ENCODE measurements around the gene WWOX.

WWOX gene

DNA sequence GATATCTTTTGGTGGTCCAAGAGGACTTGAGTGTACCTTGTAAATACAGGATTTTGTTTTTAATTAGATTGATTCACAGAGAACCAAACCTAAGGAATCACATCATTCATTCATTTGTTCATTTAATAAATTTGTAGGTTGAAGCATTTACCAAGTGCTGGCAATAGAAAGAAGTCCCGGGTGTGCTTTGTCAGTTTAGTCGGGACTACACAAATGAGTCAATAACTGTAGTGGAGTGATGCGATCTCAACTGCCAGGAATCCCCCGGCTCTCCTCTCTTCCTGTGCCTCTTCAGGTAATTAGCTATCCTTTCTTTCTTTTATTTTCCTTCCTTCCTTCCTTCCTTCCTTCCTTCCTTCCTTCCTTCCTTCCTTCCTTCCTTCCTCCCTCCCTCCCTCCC, 1.4 kb upstream of the WWOX start:
- DNase-seq, result no peak
- H2AK5ac ChIP-seq (ENCODE audit: low read length), result no peak overlapping the region

GRCh38 chr16:78098595-78099270, 721 bp upstream of the WWOX start:
- Histone ChIP-seq H3K79me2 (ENCODE audit: control insufficient read depth, insufficient read depth, low read length) (no peaks in the 10 kb centered on the region), H3K4me3 (ENCODE audit: low read length) (no peak overlapping the region), H2BK120ac (ENCODE audit: low read depth, low read length) (no peak overlapping the region), H4K8ac (ENCODE audit: low read depth, low read length) (no peak overlapping the region), H3K36me3 (ENCODE audit: control insufficient read depth, insufficient read depth, low read length) (no peaks in the 10 kb centered on the region), H3K4ac (ENCODE audit: low read depth, low read length) (no peak overlapping the region), H3K23ac (ENCODE audit: low read length) (no peak overlapping the region), H2BK15ac (replicated peaks; ENCODE audit: low read depth) (no peak overlapping the region), H3K56ac (ENCODE audit: low read length) (peak overlapping the region; percentile 65), H3K79me1 (ENCODE audit: low read length) (peaks cover 2% of the 10 kb centered on the region), H2BK5ac (ENCODE audit: low read length) (no peak overlapping the region), H3K4me2 (ENCODE audit: low read length) (peak overlapping the region; percentile 72), H3K4me1 (ENCODE audit: control insufficient read depth, low read depth, low read length) (no peaks in the 10 kb centered on the region), H3K27ac (ENCODE audit: low read depth, low read length) (no peak overlapping the region), H2AK5ac (ENCODE audit: low read length) (no peak overlapping the region), H4K5ac (ENCODE audit: low read length) (no peak overlapping the region), H3K18ac (ENCODE audit: low read length) (no peak overlapping the region), H3K9ac (ENCODE audit: low read length) (peak overlapping the region; percentile 43), H3K27me3 (ENCODE audit: insufficient read depth, low read length, poor library complexity) (no peaks in the 10 kb centered on the region)
- WGBS (ENCODE audit: extremely low coverage, insufficient coverage, low lambda C conversion rate), result no CpG with 5 or more reads among the region's 12 CpGs
- no peak for DNase-seq

More for the DNA sequence above, 1.4 kb upstream of the WWOX start:
- no peak overlapping the region for H4K5ac ChIP-seq (ENCODE audit: low read length)
- H3K79me1 ChIP-seq (ENCODE audit: low read length), result peaks cover 2% of the 10 kb centered on the region
- H2BK5ac ChIP-seq (ENCODE audit: low read length), result no peak overlapping the region
- H3K36me3 ChIP-seq (ENCODE audit: control insufficient read depth, insufficient read depth, low read length), result no peaks in the 10 kb centered on the region
- H4K8ac ChIP-seq (ENCODE audit: low read depth, low read length), result no peak overlapping the region
- no peaks in the 10 kb centered on the region for H3K4me1 ChIP-seq (ENCODE audit: control insufficient read depth, low read depth, low read length)
- no peak overlapping the region for H3K4ac ChIP-seq (ENCODE audit: low read depth, low read length)
- no peaks in the 10 kb centered on the region for H3K27me3 ChIP-seq (ENCODE audit: insufficient read depth, low read length, poor library complexity)
- no peak overlapping the region for H3K27ac ChIP-seq (ENCODE audit: low read depth, low read length)
- no peak overlapping the region for H3K23ac ChIP-seq (ENCODE audit: low read length)
- no peak overlapping the region for H3K4me3 ChIP-seq (ENCODE audit: low read length)
- no peak overlapping the region for H3K56ac ChIP-seq (ENCODE audit: low read length)
- no peak overlapping the region for H2BK120ac ChIP-seq (ENCODE audit: low read depth, low read length)
- H3K9ac ChIP-seq (ENCODE audit: low read length), result no peak overlapping the region
- no peak overlapping the region for H3K4me2 ChIP-seq (ENCODE audit: low read length)
- H2BK15ac ChIP-seq (replicated peaks; ENCODE audit: low read depth), result no peak overlapping the region
- WGBS (ENCODE audit: extremely low coverage, insufficient coverage, low lambda C conversion rate), result no CpG with 5 or more reads among the region's 4 CpGs
- no peaks in the 10 kb centered on the region for H3K79me2 ChIP-seq (ENCODE audit: control insufficient read depth, insufficient read depth, low read length)
- no peak overlapping the region for H3K18ac ChIP-seq (ENCODE audit: low read length)

DNA sequence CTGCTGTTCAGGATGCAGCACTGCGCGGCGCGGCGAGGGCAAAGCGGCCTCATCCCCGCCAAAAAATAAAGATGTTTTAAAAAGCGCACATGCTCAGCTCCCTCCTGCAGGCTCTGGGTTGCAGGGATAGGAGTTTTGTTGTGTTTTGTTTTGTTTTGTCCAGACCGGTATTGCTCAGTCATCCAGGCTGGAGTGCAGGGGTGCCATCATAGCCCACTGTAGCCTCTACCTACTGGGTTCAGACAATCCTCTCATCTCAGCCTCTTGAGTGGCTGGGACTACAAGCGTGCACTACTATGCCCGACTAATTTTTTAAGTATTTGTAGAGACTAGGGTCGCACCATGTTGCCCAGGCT, 636 bp downstream of the WWOX start:
- H3K18ac ChIP-seq (ENCODE audit: low read length), result no peak overlapping the region
- peak overlapping the region; percentile 81 for H3K56ac ChIP-seq (ENCODE audit: low read length)
- H3K79me2 ChIP-seq (ENCODE audit: control insufficient read depth, insufficient read depth, low read length), result no peaks in the 10 kb centered on the region
- no peak overlapping the region for H4K8ac ChIP-seq (ENCODE audit: low read depth, low read length)
- H3K27me3 ChIP-seq (ENCODE audit: insufficient read depth, low read length, poor library complexity), result no peaks in the 10 kb centered on the region
- no peak overlapping the region for H3K27ac ChIP-seq (ENCODE audit: low read depth, low read length)
- H2AK5ac ChIP-seq (ENCODE audit: low read length), result no peak overlapping the region
- H2BK5ac ChIP-seq (ENCODE audit: low read length), result no peak overlapping the region
- no peak overlapping the region for H3K23ac ChIP-seq (ENCODE audit: low read length)
- H3K9ac ChIP-seq (ENCODE audit: low read length), result peak overlapping the region; percentile 72
- no CpG with 5 or more reads among the region's 12 CpGs for WGBS (ENCODE audit: extremely low coverage, insufficient coverage, low lambda C conversion rate)
- no peaks in the 10 kb centered on the region for H3K36me3 ChIP-seq (ENCODE audit: control insufficient read depth, insufficient read depth, low read length)
- DNase-seq, result no peak
- no peak overlapping the region for H4K5ac ChIP-seq (ENCODE audit: low read length)
- peaks cover 2% of the 10 kb centered on the region for H3K79me1 ChIP-seq (ENCODE audit: low read length)
- H2BK15ac ChIP-seq (replicated peaks; ENCODE audit: low read depth), result no peak overlapping the region
- peak overlapping the region; percentile 37 for H3K4me3 ChIP-seq (ENCODE audit: low read length)
- H3K4ac ChIP-seq (ENCODE audit: low read depth, low read length), result no peak overlapping the region
- peak overlapping the region; percentile 80 for H3K4me2 ChIP-seq (ENCODE audit: low read length)
- H3K4me1 ChIP-seq (ENCODE audit: control insufficient read depth, low read depth, low read length), result no peaks in the 10 kb centered on the region
- H2BK120ac ChIP-seq (ENCODE audit: low read depth, low read length), result no peak overlapping the region

- Histone ChIP-seq H2BK15ac (replicated peaks; ENCODE audit: low read depth) (no peak overlapping the region), H3K27ac (ENCODE audit: low read depth, low read length) (no peak overlapping the region), H3K23ac (ENCODE audit: low read length) (no peak overlapping the region), H2BK5ac (ENCODE audit: low read length) (no peak overlapping the region), H3K4me2 (ENCODE audit: low read length) (no peak overlapping the region), H3K4ac (ENCODE audit: low read depth, low read length) (no peak overlapping the region), H3K4me3 (ENCODE audit: low read length) (no peak overlapping the region), H3K27me3 (ENCODE audit: insufficient read depth, low read length, poor library complexity) (no peaks in the 10 kb centered on the region), H3K18ac (ENCODE audit: low read length) (no peak overlapping the region), H3K4me1 (ENCODE audit: control insufficient read depth, low read depth, low read length) (no peaks in the 10 kb centered on the region), H4K5ac (ENCODE audit: low read length) (no peak overlapping the region), H2AK5ac (ENCODE audit: low read length) (no peak overlapping the region), H3K36me3 (ENCODE audit: control insufficient read depth, insufficient read depth, low read length) (no peaks in the 10 kb centered on the region), H3K79me2 (ENCODE audit: control insufficient read depth, insufficient read depth, low read length) (no peaks in the 10 kb centered on the region), H3K56ac (ENCODE audit: low read length) (no peak overlapping the region), H3K79me1 (ENCODE audit: low read length) (peaks cover 2% of the 10 kb centered on the region), H4K8ac (ENCODE audit: low read depth, low read length) (no peak overlapping the region), H2BK120ac (ENCODE audit: low read depth, low read length) (no peak overlapping the region), H3K9ac (ENCODE audit: low read length) (no peak overlapping the region)
- whole genome bisulfite sequencing (ENCODE audit: extremely low coverage, insufficient coverage, low lambda C conversion rate), result no CpG with 5 or more reads among the region's 5 CpGs
- no peak for DNase-seq
These were observed 2.7 kb downstream of the WWOX start for GRCh38 chr16:78102122-78102660.

GRCh38 chr16:78102865-78103264, 3.4 kb downstream of the WWOX start:
- Histone ChIP-seq H3K4me1 (ENCODE audit: control insufficient read depth, low read depth, low read length) (no peaks in the 10 kb centered on the region), H3K4me3 (ENCODE audit: low read length) (no peak overlapping the region), H3K27ac (ENCODE audit: low read depth, low read length) (no peak overlapping the region), H3K79me1 (ENCODE audit: low read length) (peaks cover 2% of the 10 kb centered on the region), H3K79me2 (ENCODE audit: control insufficient read depth, insufficient read depth, low read length) (no peaks in the 10 kb centered on the region), H2BK15ac (replicated peaks; ENCODE audit: low read depth) (no peak overlapping the region), H3K36me3 (ENCODE audit: control insufficient read depth, insufficient read depth, low read length) (no peaks in the 10 kb centered on the region), H3K4ac (ENCODE audit: low read depth, low read length) (no peak overlapping the region), H3K27me3 (ENCODE audit: insufficient read depth, low read length, poor library complexity) (no peaks in the 10 kb centered on the region), H3K23ac (ENCODE audit: low read length) (no peak overlapping the region), H4K5ac (ENCODE audit: low read length) (no peak overlapping the region), H3K9ac (ENCODE audit: low read length) (no peak overlapping the region), H3K4me2 (ENCODE audit: low read length) (no peak overlapping the region), H2BK5ac (ENCODE audit: low read length) (no peak overlapping the region), H2AK5ac (ENCODE audit: low read length) (no peak overlapping the region), H3K56ac (ENCODE audit: low read length) (no peak overlapping the region), H4K8ac (ENCODE audit: low read depth, low read length) (no peak overlapping the region), H3K18ac (ENCODE audit: low read length) (no peak overlapping the region), H2BK120ac (ENCODE audit: low read depth, low read length) (no peak overlapping the region)
- WGBS (ENCODE audit: extremely low coverage, insufficient coverage, low lambda C conversion rate), result no CpG with 5 or more reads among the region's 11 CpGs
- DNase-seq, result no peak

DNA sequence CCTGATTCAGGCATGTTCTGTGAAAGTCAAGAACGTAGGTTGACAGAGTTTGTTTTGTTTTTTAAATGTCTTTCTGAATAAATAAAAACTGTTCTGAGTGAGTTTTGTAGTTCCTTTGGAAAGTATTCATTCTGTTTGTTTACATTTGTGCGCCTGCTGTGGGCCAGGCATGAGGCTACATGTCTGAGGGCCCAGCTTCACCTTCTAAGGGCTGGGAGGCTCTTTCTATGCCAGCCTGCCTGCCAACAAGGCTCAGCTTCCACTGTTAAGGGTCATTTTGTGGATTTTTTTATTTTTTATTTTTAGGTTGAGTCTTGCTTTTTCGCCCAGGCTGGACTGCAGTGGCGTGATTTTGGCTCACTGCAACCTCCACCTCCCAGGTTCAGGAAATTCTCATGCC, 6.1 kb downstream of the WWOX start:
- H3K36me3 ChIP-seq (ENCODE audit: control insufficient read depth, insufficient read depth, low read length), result no peaks in the 10 kb centered on the region
- H4K8ac ChIP-seq (ENCODE audit: low read depth, low read length), result no peak overlapping the region
- H3K4me1 ChIP-seq (ENCODE audit: control insufficient read depth, low read depth, low read length), result no peaks in the 10 kb centered on the region
- H2BK5ac ChIP-seq (ENCODE audit: low read length), result no peak overlapping the region
- no peak overlapping the region for H3K23ac ChIP-seq (ENCODE audit: low read length)
- no CpG with 5 or more reads among the region's 4 CpGs for WGBS (ENCODE audit: extremely low coverage, insufficient coverage, low lambda C conversion rate)
- no peak overlapping the region for H3K56ac ChIP-seq (ENCODE audit: low read length)
- no peak overlapping the region for H3K18ac ChIP-seq (ENCODE audit: low read length)
- H3K4me3 ChIP-seq (ENCODE audit: low read length), result no peak overlapping the region
- no peak overlapping the region for H3K4ac ChIP-seq (ENCODE audit: low read depth, low read length)
- H3K4me2 ChIP-seq (ENCODE audit: low read length), result no peak overlapping the region
- no peak overlapping the region for H3K9ac ChIP-seq (ENCODE audit: low read length)
- DNase-seq, result no peak
- H2AK5ac ChIP-seq (ENCODE audit: low read length), result no peak overlapping the region
- no peak overlapping the region for H2BK15ac ChIP-seq (replicated peaks; ENCODE audit: low read depth)
- no peak overlapping the region for H3K27ac ChIP-seq (ENCODE audit: low read depth, low read length)
- peaks cover 2% of the 10 kb centered on the region for H3K79me1 ChIP-seq (ENCODE audit: low read length)
- no peaks in the 10 kb centered on the region for H3K27me3 ChIP-seq (ENCODE audit: insufficient read depth, low read length, poor library complexity)
- no peak overlapping the region for H2BK120ac ChIP-seq (ENCODE audit: low read depth, low read length)
- no peak overlapping the region for H4K5ac ChIP-seq (ENCODE audit: low read length)
- no peaks in the 10 kb centered on the region for H3K79me2 ChIP-seq (ENCODE audit: control insufficient read depth, insufficient read depth, low read length)

All from mesendoderm (in vitro differentiated cells).